ENCODE measurements around the gene COL4A2. TPM values are rescaled to one million over a fixed set of nuclear protein-coding genes. Genes with fewer than 3 reads are reported as not detected.

The COL4A2 gene
- total RNA-seq, 4 donors from 2014 or later = 419 to 931 (median 555) TPM

- H3K27me3 ChIP-seq = no peaks in the 10 kb centered on the region
- H3K4me1 ChIP-seq = peaks cover 60 to 87% (median 80%) of the 10 kb centered on the region in 4 donors
- TF ChIP-seq POLR2A (IDR thresholded peaks at IDR 0.05; ENCODE audit: low read depth) = no peak
- TF ChIP-seq POLR2AphosphoS5 (IDR thresholded peaks at IDR 0.05) = no peak
- TF ChIP-seq EP300 (IDR thresholded peaks at IDR 0.05) = no peak
- no peak for TF ChIP-seq CTCF (IDR thresholded peaks at IDR 0.05)
- peaks cover 0 to 6% (median 0%) of the 10 kb centered on the region in 4 donors for H3K36me3 ChIP-seq
- intact Hi-C loops (cut with DNase I) = no loop called here
- peak overlapping the region; percentile 74 to 91 (median 76) for H3K27ac ChIP-seq (replicated peaks in 1 of 4)
- no peaks in the 10 kb centered on the region for H3K9me3 ChIP-seq
- WGBS = 50% methylated on average over 20 of the region's 20 CpGs
- H3K4me3 ChIP-seq = no peak overlapping the region
- DNase-seq (ENCODE audit: extremely low spot score) = no peak
Observed at GRCh38 chr13:110371550-110372465, 64.7 kb downstream of the COL4A2 start.

- TF ChIP-seq POLR2A (IDR thresholded peaks at IDR 0.05; ENCODE audit: low read depth) (no peak), POLR2AphosphoS5 (IDR thresholded peaks at IDR 0.05) (no peak), EP300 (IDR thresholded peaks at IDR 0.05) (no peak), CTCF (IDR thresholded peaks at IDR 0.05) (no peak)
- no peak for DNase-seq (ENCODE audit: extremely low spot score)
- intact Hi-C loops (cut with DNase I) = no loop called here
- Histone ChIP-seq H3K4me1 (peaks cover 69 to 87% (median 81%) of the 10 kb centered on the region in 4 donors), H3K27me3 (no peaks in the 10 kb centered on the region), H3K36me3 (no peaks in the 10 kb centered on the region), H3K4me3 (no peak overlapping the region), H3K27ac (replicated peaks in 1 of 4) (peak overlapping the region; percentile 74 to 91 (median 76)), H3K9me3 (no peaks in the 10 kb centered on the region)
Observed at GRCh38 chr13:110372676-110373075, 65.6 kb downstream of the COL4A2 start.

GRCh38 chr13:110373617-110374016 lies 66.5 kb downstream of the COL4A2 start:
- H3K36me3 ChIP-seq = no peaks in the 10 kb centered on the region
- intact Hi-C loops (cut with DNase I) = no loop called here
- no peak for TF ChIP-seq EP300 (IDR thresholded peaks at IDR 0.05)
- no peak for TF ChIP-seq POLR2A (IDR thresholded peaks at IDR 0.05; ENCODE audit: low read depth)
- TF ChIP-seq CTCF (IDR thresholded peaks at IDR 0.05) = no peak
- no peak for TF ChIP-seq POLR2AphosphoS5 (IDR thresholded peaks at IDR 0.05)
- no peaks in the 10 kb centered on the region for H3K27me3 ChIP-seq
- no peak for DNase-seq (ENCODE audit: extremely low spot score)
- 66% methylated on average over 9 of the region's 9 CpGs for WGBS
- no peak overlapping the region for H3K4me3 ChIP-seq
- peaks cover 79 to 87% (median 82%) of the 10 kb centered on the region in 4 donors for H3K4me1 ChIP-seq
- peak overlapping the region; percentile 74 to 91 (median 76) for H3K27ac ChIP-seq (replicated peaks in 1 of 4)
- H3K9me3 ChIP-seq = no peaks in the 10 kb centered on the region

GRCh38 chr13:110374431-110375370 lies 67.6 kb downstream of the COL4A2 start:
- no peak overlapping the region for H3K4me3 ChIP-seq
- H3K27me3 ChIP-seq = no peaks in the 10 kb centered on the region
- H3K36me3 ChIP-seq = no peaks in the 10 kb centered on the region
- peak overlapping the region; percentile 74 to 91 (median 76) for H3K27ac ChIP-seq (replicated peaks in 1 of 4)
- TF ChIP-seq EP300 (IDR thresholded peaks at IDR 0.05) (no peak), POLR2A (IDR thresholded peaks at IDR 0.05; ENCODE audit: low read depth) (no peak), POLR2AphosphoS5 (IDR thresholded peaks at IDR 0.05) (no peak), CTCF (IDR thresholded peaks at IDR 0.05) (no peak)
- DNase-seq (ENCODE audit: extremely low spot score) = no peak
- WGBS = 76% methylated on average over 10 of the region's 10 CpGs
- no peaks in the 10 kb centered on the region for H3K9me3 ChIP-seq
- peaks cover 89 to 96% (median 93%) of the 10 kb centered on the region in 4 donors for H3K4me1 ChIP-seq
- intact Hi-C loops (cut with DNase I) = no loop called here

Measured in esophagus muscularis mucosa (tissue), 4 donors.